Loucy (cell line): Measurements from ENCODE around the gene ARHGAP27.

Source experiments
- H2AFZ ChIP-seq: fragments of 200-600 bp; sonication (generic); 2 replicates; pipeline ENCODE4 v1.6.0; 2016; ENCODE audit warnings: antibody characterized with exemption, mild to moderate bottlenecking, low read length, moderate library complexity
- H3F3A ChIP-seq: fragments of 200-600 bp; 2 replicates; pipeline ENCODE4 v1.6.0; 2016; ENCODE audit warnings: antibody characterized with exemption, low read depth, mild to moderate bottlenecking
- H3K27me3 ChIP-seq: fragments of 200-600 bp; sonication (generic); 2 replicates; pipeline ENCODE4 v1.6.1; 2014; ENCODE audit warnings: low read length, mild to moderate bottlenecking; ENCODE audit not compliant: insufficient read depth, poor library complexity, severe bottlenecking
- H3K36me3 ChIP-seq: fragments of 200-600 bp; sonication (generic); 2 replicates; pipeline ENCODE4 v1.6.1; 2016; ENCODE audit warnings: low read length; ENCODE audit not compliant: insufficient read depth
- H3K4me1 ChIP-seq: fragments of 200-600 bp; sonication (generic); 2 replicates; pipeline ENCODE4 v1.5.1; 2014; ENCODE audit warnings: low read length, mild to moderate bottlenecking; ENCODE audit not compliant: insufficient read depth, poor library complexity, severe bottlenecking
- H3K4me2 ChIP-seq: fragments of 200-600 bp; sonication (generic); 2 replicates; pipeline ENCODE4 v1.6.0; 2014; ENCODE audit warnings: antibody characterized with exemption, low read length, low read depth, mild to moderate bottlenecking; ENCODE audit not compliant: poor library complexity, severe bottlenecking
- H3K4me3 ChIP-seq: fragments of 200-600 bp; sonication (generic); 2 replicates; pipeline ENCODE4 v1.5.1; 2014; ENCODE audit warnings: low read length, mild to moderate bottlenecking, mixed read lengths; ENCODE audit not compliant: poor library complexity, severe bottlenecking
- H3K79me2 ChIP-seq: fragments of 200-600 bp; sonication (generic); 2 replicates; pipeline ENCODE4 v1.6.1; 2014; ENCODE audit warnings: low read length; ENCODE audit not compliant: insufficient read depth
- H3K9ac ChIP-seq: fragments of 200-600 bp; sonication (generic); 2 replicates; pipeline ENCODE4 v1.6.0; 2014; ENCODE audit warnings: mild to moderate bottlenecking, low read depth, low read length, moderate library complexity; ENCODE audit not compliant: poor library complexity, severe bottlenecking
- H3K9me2 ChIP-seq: fragments of 200-600 bp; sonication (generic); replicated peaks from 2 replicates; pipeline ENCODE4 v1.6.1; 2016; ENCODE audit warnings: low read depth, low read length, mixed read lengths
- H3K9me3 ChIP-seq: fragments of 200-600 bp; sonication (generic); 2 replicates; pipeline ENCODE4 v1.6.1; 2014; ENCODE audit warnings: mild to moderate bottlenecking, antibody characterized with exemption, low read length, low read depth; ENCODE audit not compliant: insufficient read depth
- H4K20me1 ChIP-seq: fragments of 200-600 bp; sonication (generic); 2 replicates; pipeline ENCODE4 v1.6.0; 2014; ENCODE audit warnings: antibody characterized with exemption, low read length, mild to moderate bottlenecking; ENCODE audit not compliant: insufficient read depth, poor library complexity, severe bottlenecking
- CTCF ChIP-seq: fragments of 200-600 bp; sonication (generic); conservative IDR thresholded peaks from 2 replicates; pipeline ENCODE4 v1.5.1; 2014; ENCODE audit warnings: mild to moderate bottlenecking, antibody characterized with exemption, low read length
- EZH2phosphoT487 ChIP-seq: fragments of 200-600 bp; IDR thresholded peaks from 2 replicates; pipeline ENCODE4 v1.6.1; 2018; ENCODE audit warnings: antibody characterized with exemption, mild to moderate bottlenecking, moderate library complexity, borderline replicate concordance

The ARHGAP27 gene

DNA sequence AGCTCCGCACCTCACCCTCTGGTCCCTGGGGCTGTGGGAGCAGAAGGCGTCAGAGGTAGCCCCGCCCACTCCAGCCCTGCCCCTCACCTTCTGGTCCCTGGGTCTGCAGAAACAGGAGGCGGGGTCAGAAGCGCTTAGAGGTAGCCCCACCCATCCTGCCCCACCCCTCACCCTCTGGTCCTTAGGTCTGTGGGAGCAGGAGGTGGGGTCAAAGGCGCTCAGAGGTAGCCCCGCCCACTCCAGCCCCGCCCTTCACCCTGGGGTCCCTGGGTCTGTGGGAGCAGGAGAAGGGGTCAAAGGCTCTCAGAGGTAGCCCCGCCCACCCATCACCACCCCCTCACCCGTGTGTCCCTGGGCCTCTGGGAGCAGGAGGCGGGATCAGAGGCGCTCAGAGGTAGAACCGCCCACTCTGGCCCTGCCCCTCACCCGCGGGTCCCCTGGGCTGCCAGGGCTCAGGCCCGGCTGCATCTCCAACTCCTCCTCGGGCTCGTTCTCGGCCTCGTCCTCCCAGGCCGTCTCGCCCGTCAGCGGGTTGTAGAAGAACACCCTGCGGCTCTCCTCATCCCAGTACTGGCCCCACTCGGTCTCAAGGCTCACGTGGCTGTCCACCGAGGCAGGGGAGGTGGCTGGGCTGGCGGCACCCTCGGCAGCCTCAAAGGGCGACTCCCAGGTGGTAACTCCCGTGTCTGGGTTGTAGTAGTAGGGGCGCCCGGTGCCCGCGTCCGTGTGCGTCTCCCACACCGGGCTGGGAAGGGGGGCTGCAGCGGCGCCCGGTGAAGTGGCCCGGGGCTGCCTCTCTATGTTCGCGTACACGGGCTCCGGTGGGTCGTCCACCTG lies 27.2 kb downstream of the ARHGAP27 start:
- Histone ChIP-seq H3K27me3 (no peaks in the 10 kb centered on the region), H3K4me2 (no peak overlapping the region), H3K36me3 (peaks cover 47% of the 10 kb centered on the region; the same call in 1 of the 2 replicates), H2AFZ (no peak overlapping the region), H3K4me1 (peaks cover 35% of the 10 kb centered on the region), H3K9me2 (no peaks in the 10 kb centered on the region), H4K20me1 (peaks cover 14% of the 10 kb centered on the region), H3K79me2 (peaks cover 47% of the 10 kb centered on the region), H3F3A (no peaks in the 10 kb centered on the region), H3K9ac (no peak overlapping the region), H3K9me3 (no peaks in the 10 kb centered on the region), H3K4me3 (no peak overlapping the region)
- TF ChIP-seq CTCF (no peak), EZH2phosphoT487 (no peak)

- no peak overlapping the region for H3K4me2 ChIP-seq
- H3K4me3 ChIP-seq, result no peak overlapping the region
These were observed 27.8 kb downstream of the ARHGAP27 start for GRCh38 chr17:45404870-45405249.

GRCh38 chr17:45403906-45404490 lies 28.7 kb downstream of the ARHGAP27 start:
- Histone ChIP-seq H3K79me2 (peaks cover 34% of the 10 kb centered on the region), H4K20me1 (peaks cover 14% of the 10 kb centered on the region), H3K36me3 (peaks cover 54% of the 10 kb centered on the region; the same call in 1 of the 2 replicates), H3K4me3 (no peak overlapping the region), H3K27me3 (no peaks in the 10 kb centered on the region), H3K9me2 (no peaks in the 10 kb centered on the region), H3K9me3 (no peaks in the 10 kb centered on the region), H3K4me1 (peaks cover 23% of the 10 kb centered on the region), H3K4me2 (no peak overlapping the region), H3F3A (no peaks in the 10 kb centered on the region), H2AFZ (no peak overlapping the region), H3K9ac (no peak overlapping the region)
- no peak for TF ChIP-seq EZH2phosphoT487
- no peak for TF ChIP-seq CTCF

More at GRCh38 chr17:45404870-45405249, 27.8 kb downstream of the ARHGAP27 start:
- Histone ChIP-seq H3K79me2 (peaks cover 43% of the 10 kb centered on the region), H2AFZ (no peak overlapping the region), H3K9me3 (no peaks in the 10 kb centered on the region), H3K9me2 (no peaks in the 10 kb centered on the region), H3K36me3 (peaks cover 49% of the 10 kb centered on the region; the same call in 1 of the 2 replicates), H3K27me3 (no peaks in the 10 kb centered on the region), H4K20me1 (peaks cover 14% of the 10 kb centered on the region), H3K4me1 (peaks cover 31% of the 10 kb centered on the region), H3K9ac (no peak overlapping the region), H3F3A (no peaks in the 10 kb centered on the region)
- TF ChIP-seq CTCF (no peak), EZH2phosphoT487 (no peak)
